Brain microvascular endothelial cell (primary cell): Measurements from ENCODE around the gene PLEKHB2.

ENCODE experiments used
- DNase-seq: peaks from one replicate; pipeline ENCODE4 v3.0.0-alpha.2; 2020
- H3K27ac ChIP-seq: fragments of 250-450 bp; sonication (Bioruptor Pico); 2 replicates; pipeline ENCODE4 v1.5.1; 2020; ENCODE audit warnings: mild to moderate bottlenecking, moderate library complexity
- H3K27me3 ChIP-seq: fragments of 250-450 bp; sonication (Bioruptor Pico); replicated peaks from 2 replicates; pipeline ENCODE4 v1.5.1; 2020; ENCODE audit warnings: mild to moderate bottlenecking
- H3K36me3 ChIP-seq: fragments of 250-450 bp; sonication (Bioruptor Pico); replicated peaks from 2 replicates; pipeline ENCODE4 v1.5.1; 2020; ENCODE audit warnings: mild to moderate bottlenecking
- H3K4me3 ChIP-seq: 2 replicates; pipeline ENCODE4 v1.5.1; 2011; ENCODE audit warnings: low read depth, mild to moderate bottlenecking, control low read depth, low read length, moderate library complexity
- in situ Hi-C: cut with HindIII; loops from 2 replicates; pipeline ENCODE4 v1.10.0; 2017; ENCODE audit warnings: low sequenced_read_pairs, low pct_ligation_motif_present
- TF ChIP-seq, protein P1 (sequence below): IDR thresholded peaks from 2 replicates; pipeline ENCODE4 v1.5.1; 2011; ENCODE audit warnings: low read depth, mild to moderate bottlenecking, moderate library complexity, low read length, control low read depth, inconsistent platforms; ENCODE audit errors: missing control alignments

Gene PLEKHB2

DNA sequence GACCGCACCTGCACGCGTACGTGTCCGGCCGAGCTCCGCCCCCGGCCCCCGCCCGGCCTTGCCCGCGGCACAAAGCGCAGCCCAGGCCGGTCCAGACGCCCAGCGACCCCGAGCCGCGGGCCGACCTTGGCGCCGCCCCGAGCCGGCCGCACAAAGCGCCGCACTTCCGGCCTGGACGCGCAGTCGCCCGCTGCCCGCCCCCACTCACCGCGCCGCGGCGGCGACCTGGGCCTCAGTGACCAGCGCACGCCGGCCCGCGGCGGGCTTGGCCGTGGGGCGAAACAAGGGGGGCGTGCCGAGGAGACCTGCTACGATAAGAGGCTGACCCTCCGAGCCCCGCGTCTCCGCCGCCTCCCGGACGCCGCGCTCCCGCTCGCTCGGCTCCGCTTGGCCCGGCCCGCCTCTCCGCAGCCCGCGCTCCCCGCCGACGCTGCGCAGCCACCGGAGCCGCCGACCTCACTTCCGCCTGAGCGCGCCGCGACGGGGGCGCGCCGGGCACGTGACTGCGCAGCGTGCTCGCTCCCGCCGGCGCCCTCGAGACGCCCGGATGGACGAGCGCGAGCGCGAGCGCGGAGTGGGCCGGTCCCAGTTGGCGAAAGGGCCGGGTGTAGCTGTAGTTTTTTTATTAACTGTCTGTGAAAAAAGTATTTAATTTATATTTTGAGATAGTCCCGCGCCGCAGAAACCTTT is 12.0 kb upstream of the PLEKHB2 start, which contains the start of gene FAM168B:
TSS of gene FAM168B (minus strand) at position 455 of the 690 bp plus-strand sequence. CDS start 10,814 bp downstream, outside the sequence.
- H3K27me3 ChIP-seq: no peaks in the 10 kb centered on the region
- peak within 1 kb of the TSS; percentile 84 for H3K4me3 ChIP-seq
- TF ChIP-seq, protein P1, sequence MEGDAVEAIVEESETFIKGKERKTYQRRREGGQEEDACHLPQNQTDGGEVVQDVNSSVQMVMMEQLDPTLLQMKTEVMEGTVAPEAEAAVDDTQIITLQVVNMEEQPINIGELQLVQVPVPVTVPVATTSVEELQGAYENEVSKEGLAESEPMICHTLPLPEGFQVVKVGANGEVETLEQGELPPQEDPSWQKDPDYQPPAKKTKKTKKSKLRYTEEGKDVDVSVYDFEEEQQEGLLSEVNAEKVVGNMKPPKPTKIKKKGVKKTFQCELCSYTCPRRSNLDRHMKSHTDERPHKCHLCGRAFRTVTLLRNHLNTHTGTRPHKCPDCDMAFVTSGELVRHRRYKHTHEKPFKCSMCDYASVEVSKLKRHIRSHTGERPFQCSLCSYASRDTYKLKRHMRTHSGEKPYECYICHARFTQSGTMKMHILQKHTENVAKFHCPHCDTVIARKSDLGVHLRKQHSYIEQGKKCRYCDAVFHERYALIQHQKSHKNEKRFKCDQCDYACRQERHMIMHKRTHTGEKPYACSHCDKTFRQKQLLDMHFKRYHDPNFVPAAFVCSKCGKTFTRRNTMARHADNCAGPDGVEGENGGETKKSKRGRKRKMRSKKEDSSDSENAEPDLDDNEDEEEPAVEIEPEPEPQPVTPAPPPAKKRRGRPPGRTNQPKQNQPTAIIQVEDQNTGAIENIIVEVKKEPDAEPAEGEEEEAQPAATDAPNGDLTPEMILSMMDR: no peak
- H3K36me3 ChIP-seq: peaks cover 2% of the 10 kb centered on the region
- DNase-seq: peak; percentile 68
- in situ Hi-C loops: no loop called here
- peak within 1 kb of the TSS; percentile 82 for H3K27ac ChIP-seq

DNA sequence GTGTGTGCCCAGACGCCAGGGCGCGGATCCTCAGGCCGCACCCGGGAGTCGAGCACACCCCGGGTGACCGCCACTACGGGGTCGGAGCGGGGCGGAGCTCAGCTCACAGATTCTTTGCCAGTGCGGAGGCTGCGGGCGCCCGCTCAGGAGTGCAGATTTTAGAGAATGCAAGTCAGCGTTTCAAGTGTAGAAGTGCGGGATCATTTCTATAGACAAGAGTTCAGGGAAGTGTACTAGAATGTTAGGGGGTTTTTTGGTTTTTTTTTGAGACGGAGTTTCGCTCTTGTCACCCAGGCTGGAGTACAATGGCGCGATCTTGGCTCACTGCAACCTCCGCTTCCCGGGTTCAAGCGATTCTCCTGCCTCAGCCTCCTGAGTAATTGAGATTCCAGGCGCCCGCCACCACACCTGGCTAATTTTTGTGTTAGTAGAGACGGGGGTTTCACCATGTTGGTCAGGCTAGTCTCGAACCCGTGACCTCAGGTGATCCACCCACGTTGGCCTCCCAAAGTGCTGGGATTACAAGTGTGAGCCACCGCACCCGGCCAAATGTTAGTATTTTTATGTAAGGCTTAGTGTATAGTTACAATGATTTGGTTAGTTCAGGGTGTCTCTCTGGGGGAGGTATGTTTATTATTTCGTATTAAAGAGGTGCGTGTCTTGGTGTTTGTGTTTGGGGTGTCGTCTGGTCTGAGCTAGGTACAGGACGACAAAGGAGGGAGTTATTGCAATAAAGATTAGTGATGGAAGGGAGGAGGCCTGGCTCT is 11.3 kb upstream of the PLEKHB2 start:
- no peak for DNase-seq
- peak overlapping the region; percentile 71 for H3K4me3 ChIP-seq
- H3K27ac ChIP-seq: peak overlapping the region; percentile 82
- TF ChIP-seq, protein P1: no peak
- in situ Hi-C loops: no loop called here
- no peaks in the 10 kb centered on the region for H3K27me3 ChIP-seq
- no peaks in the 10 kb centered on the region for H3K36me3 ChIP-seq

- Histone ChIP-seq H3K27ac (no peak overlapping the region), H3K36me3 (no peaks in the 10 kb centered on the region), H3K27me3 (no peaks in the 10 kb centered on the region), H3K4me3 (no peak overlapping the region)
- in situ Hi-C loops: no loop called here
- DNase-seq: no peak
- TF ChIP-seq, protein P1: no peak
Measured at GRCh38 chr2:131094463-131095281, 10.5 kb upstream of the PLEKHB2 start.

GRCh38 chr2:131103165-131103564 is 2.0 kb upstream of the PLEKHB2 start:
- H3K27ac ChIP-seq: no peak overlapping the region
- no peak for DNase-seq
- TF ChIP-seq, protein P1: no peak
- in situ Hi-C loops: no loop called here
- no peaks in the 10 kb centered on the region for H3K27me3 ChIP-seq
- no peak overlapping the region for H3K4me3 ChIP-seq
- H3K36me3 ChIP-seq: no peaks in the 10 kb centered on the region

GRCh38 chr2:131104487-131105155 is 515 bp upstream of the PLEKHB2 start:
- in situ Hi-C loops: no loop called here
- peak overlapping the region; percentile 89 for H3K27ac ChIP-seq
- H3K4me3 ChIP-seq: peak overlapping the region; percentile 95
- TF ChIP-seq, protein P1: no peak
- H3K36me3 ChIP-seq: no peaks in the 10 kb centered on the region
- DNase-seq: peak; percentile 39
- H3K27me3 ChIP-seq: no peaks in the 10 kb centered on the region
